HG02642 (cell line): ENCODE results near the gene CDKN2D.

Experiments
- ATAC-seq: cut with Tn5 transposase; IDR thresholded peaks from one replicate; pipeline ENCODE4 v1.9.1; 2021; ENCODE audit warnings: mild to moderate bottlenecking; ENCODE audit not compliant: unreplicated experiment, poor library complexity

CDKN2D gene

GRCh38 chr19:10525636-10526035, 43.1 kb downstream of the CDKN2D start:
- ATAC-seq = no peak

GRCh38 chr19:10523135-10523636, 45.6 kb downstream of the CDKN2D start:
- ATAC-seq = no peak

- ATAC-seq = no peak
These were observed 47.2 kb downstream of the CDKN2D start for GRCh38 chr19:10521461-10522171.

GRCh38 chr19:10520652-10521318, 48.0 kb downstream of the CDKN2D start:
- ATAC-seq = no peak

- ATAC-seq = no peak
These were observed 49.4 kb downstream of the CDKN2D start for GRCh38 chr19:10519421-10519820.

- ATAC-seq = no peak
These were observed 50.1 kb downstream of the CDKN2D start for GRCh38 chr19:10518444-10519361.

- no peak for ATAC-seq
These were observed 50.9 kb downstream of the CDKN2D start for GRCh38 chr19:10517760-10518443.

- ATAC-seq = no peak
These were observed 51.4 kb downstream of the CDKN2D start, which contains the start of gene S1PR5 for GRCh38 chr19:10517361-10517759. Gene S1PR5, minus strand, starts transcription at chr19:10517447. Its CDS starts 2,436 bp downstream, at chr19:10515011.

GRCh38 chr19:10516671-10517286, 52.0 kb downstream of the CDKN2D start:
- no peak for ATAC-seq
